Keratinocyte (primary cell): ENCODE data around the gene PLA2G2E. TPM values are rescaled to one million over a fixed set of nuclear protein-coding genes. Genes with fewer than 3 reads are reported as not detected.

Source experiments
- DNase-seq: peaks from one replicate; pipeline ENCODE4 v3.0.0-alpha.2; 2011; ENCODE audit warnings: low read depth, missing footprints, low spot score
- FAIRE-seq: peaks from 2 replicates; lab custom pipeline; 2011; peaks lifted over from hg19 to GRCh38; lab: Jason Lieb, UNC
- H2AFZ ChIP-seq: 2 replicates; pipeline ENCODE4 v1.6.0; 2012; ENCODE audit warnings: low read length, control low read depth, inconsistent platforms; ENCODE audit not compliant: control insufficient read depth
- H3K27ac ChIP-seq: 2 replicates; pipeline ENCODE4 v1.5.1; 2011; ENCODE audit warnings: low read length; ENCODE audit not compliant: control insufficient read depth, insufficient read depth
- H3K27me3 ChIP-seq: 3 replicates; pipeline ENCODE4 v1.6.0; 2011; ENCODE audit warnings: low read length; ENCODE audit not compliant: control insufficient read depth, insufficient read depth; ENCODE audit errors: extremely low read depth
- H3K36me3 ChIP-seq, 2 experiments: 2 replicates in 1 of 2; 3 replicates in 1 of 2; pipeline ENCODE4 v1.5.1; 2011; ENCODE audit warnings: low read length in 2 of 2, mild to moderate bottlenecking in 1 of 2; ENCODE audit not compliant: control insufficient read depth in 2 of 2, insufficient read depth in 2 of 2; ENCODE audit errors: extremely low read depth in 1 of 2
- H3K4me1 ChIP-seq: 3 replicates; pipeline ENCODE4 v1.5.1; 2011; ENCODE audit warnings: low read length; ENCODE audit not compliant: control insufficient read depth, insufficient read depth; ENCODE audit errors: extremely low read depth
- H3K4me2 ChIP-seq: 3 replicates; pipeline ENCODE4 v1.6.0; 2011; ENCODE audit warnings: low read depth, low read length; ENCODE audit not compliant: control insufficient read depth, insufficient read depth; ENCODE audit errors: extremely low read depth
- H3K4me3 ChIP-seq, 3 experiments: fragments of 200-600 bp in 1 of 3; sonication (generic) in 1 of 3; 2 replicates in 2 of 3; 3 replicates in 1 of 3; pipeline ENCODE4 v1.5.1; 2011 to 2016; ENCODE audit warnings: low read length in 3 of 3, mild to moderate bottlenecking in 3 of 3, control low read depth in 2 of 3, inconsistent platforms in 1 of 3, low read depth in 1 of 3, mixed read lengths in 1 of 3, mixed run types in 1 of 3, moderate library complexity in 1 of 3; ENCODE audit not compliant: control insufficient read depth in 2 of 3, insufficient read depth in 2 of 3; ENCODE audit errors: extremely low read depth in 1 of 3
- H3K79me2 ChIP-seq: 2 replicates; pipeline ENCODE4 v1.6.0; 2012; ENCODE audit warnings: low read length; ENCODE audit not compliant: control insufficient read depth, insufficient read depth
- H3K9ac ChIP-seq: 3 replicates; pipeline ENCODE4 v1.6.0; 2011; ENCODE audit warnings: low read length; ENCODE audit not compliant: control insufficient read depth, insufficient read depth; ENCODE audit errors: extremely low read depth
- H3K9me1 ChIP-seq: 3 replicates; pipeline ENCODE4 v1.6.0; 2011; ENCODE audit warnings: low read length; ENCODE audit not compliant: control insufficient read depth, insufficient read depth; ENCODE audit errors: extremely low read depth
- H3K9me3 ChIP-seq: 2 replicates; pipeline ENCODE4 v1.5.1; 2012; ENCODE audit warnings: low read depth, low read length; ENCODE audit not compliant: control insufficient read depth
- H4K20me1 ChIP-seq: 3 replicates; pipeline ENCODE4 v1.6.0; 2011; ENCODE audit warnings: low read length; ENCODE audit not compliant: control insufficient read depth, insufficient read depth; ENCODE audit errors: extremely low read depth
- EZH2 ChIP-seq: IDR thresholded peaks from one replicate; pipeline ENCODE4 v1.6.1; 2012; ENCODE audit warnings: inconsistent platforms, mild to moderate bottlenecking, low read length, moderate library complexity
- dilution Hi-C: fragments of 300-500 bp; cut with MboI; formaldehyde crosslinking; loops from one replicate; pipeline ENCODE4 v1.7.0; 2020; ENCODE audit warnings: low sequenced_read_pairs; ENCODE audit not compliant: extremely low pct_ligation_motif_present
- polyA plus RNA-seq, 5 experiments: library from polyadenylated mRNA; depleted of rRNA in 3 of 5; stranded (reverse) in 3 of 5; stranded (forward) in 1 of 5; unstranded in 1 of 5; fragments of >200 nt; gene quantifications; 1 replicate in 1 of 5; 2 replicates in 3 of 5; 3 replicates in 1 of 5; pipeline versions ENCODE4 v1.2.1 to v1.2.3, GENCODE V29; 2011 to 2012; ENCODE audit warnings: missing spikeins in 2 of 5, low read depth in 1 of 5, low replicate concordance in 1 of 5
- TF ChIP-seq, protein P1 (sequence below), 3 experiments: IDR thresholded peaks in 1 of 3; conservative IDR thresholded peaks in 1 of 3; optimal IDR thresholded peaks in 1 of 3; 2 replicates in 2 of 3; 3 replicates in 1 of 3; pipeline versions ENCODE3 to v1.5.1; 2011; ENCODE audit warnings: low read length in 3 of 3, mild to moderate bottlenecking in 3 of 3, moderate library complexity in 2 of 3, control low read depth in 1 of 3, inconsistent platforms in 1 of 3; ENCODE audit not compliant: insufficient read depth in 2 of 3; ENCODE audit errors: extremely low read depth in 1 of 3

Gene PLA2G2E
- polyA plus RNA-seq, 1 donor (not counting 4 experiments of a cell fraction or from before 2014, with no cell fraction given): not detected

DNA sequence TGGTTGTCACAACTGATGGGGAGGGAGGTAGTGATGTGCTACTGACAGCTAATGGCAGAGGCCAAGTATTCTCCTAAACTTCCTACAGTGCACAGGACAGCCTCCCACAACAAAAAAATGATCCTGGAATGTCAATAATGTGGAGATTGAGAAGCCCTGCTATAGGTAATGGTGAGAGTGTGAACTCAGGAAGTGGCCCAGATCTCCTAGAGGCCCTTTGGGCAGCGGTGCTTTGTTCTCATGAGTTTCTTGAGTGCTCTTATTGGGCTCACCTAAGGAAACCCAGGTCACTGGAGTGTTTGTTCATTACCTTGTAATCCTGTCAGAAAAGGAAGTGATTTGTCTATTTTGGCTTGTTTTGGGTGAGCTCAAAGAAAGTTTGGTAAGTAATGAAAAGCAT, 35.3 kb downstream of the PLA2G2E start:
- no peak overlapping the region for H3K4me2 ChIP-seq
- no peaks in the 10 kb centered on the region for H4K20me1 ChIP-seq
- H3K9ac ChIP-seq: no peak overlapping the region
- peaks cover 4 to 21% of the 10 kb centered on the region in 2 experiments for H3K36me3 ChIP-seq
- H3K9me1 ChIP-seq: no peaks in the 10 kb centered on the region
- no peak for DNase-seq
- H3K27me3 ChIP-seq: no peaks in the 10 kb centered on the region
- H3K27ac ChIP-seq: no peak overlapping the region
- no peak for FAIRE-seq
- dilution Hi-C loops: no loop called here
- no peak overlapping the region for H2AFZ ChIP-seq
- H3K4me1 ChIP-seq: peaks cover 32% of the 10 kb centered on the region
- TF ChIP-seq, protein P1, sequence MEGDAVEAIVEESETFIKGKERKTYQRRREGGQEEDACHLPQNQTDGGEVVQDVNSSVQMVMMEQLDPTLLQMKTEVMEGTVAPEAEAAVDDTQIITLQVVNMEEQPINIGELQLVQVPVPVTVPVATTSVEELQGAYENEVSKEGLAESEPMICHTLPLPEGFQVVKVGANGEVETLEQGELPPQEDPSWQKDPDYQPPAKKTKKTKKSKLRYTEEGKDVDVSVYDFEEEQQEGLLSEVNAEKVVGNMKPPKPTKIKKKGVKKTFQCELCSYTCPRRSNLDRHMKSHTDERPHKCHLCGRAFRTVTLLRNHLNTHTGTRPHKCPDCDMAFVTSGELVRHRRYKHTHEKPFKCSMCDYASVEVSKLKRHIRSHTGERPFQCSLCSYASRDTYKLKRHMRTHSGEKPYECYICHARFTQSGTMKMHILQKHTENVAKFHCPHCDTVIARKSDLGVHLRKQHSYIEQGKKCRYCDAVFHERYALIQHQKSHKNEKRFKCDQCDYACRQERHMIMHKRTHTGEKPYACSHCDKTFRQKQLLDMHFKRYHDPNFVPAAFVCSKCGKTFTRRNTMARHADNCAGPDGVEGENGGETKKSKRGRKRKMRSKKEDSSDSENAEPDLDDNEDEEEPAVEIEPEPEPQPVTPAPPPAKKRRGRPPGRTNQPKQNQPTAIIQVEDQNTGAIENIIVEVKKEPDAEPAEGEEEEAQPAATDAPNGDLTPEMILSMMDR (optimal IDR thresholded peaks at IDR 0.05 in 1 of 3, IDR thresholded peaks at IDR 0.05 in 1 of 3, conservative IDR thresholded peaks at IDR 0.05 in 1 of 3; ENCODE audit: extremely low read depth in 1 of 3, insufficient read depth in 2 of 3, low read length in 3 of 3): no peak
- TF ChIP-seq EZH2: no peak
- peaks cover 84% of the 10 kb centered on the region for H3K79me2 ChIP-seq
- no peak overlapping the region for H3K4me3 ChIP-seq
- H3K9me3 ChIP-seq: no peaks in the 10 kb centered on the region

DNA sequence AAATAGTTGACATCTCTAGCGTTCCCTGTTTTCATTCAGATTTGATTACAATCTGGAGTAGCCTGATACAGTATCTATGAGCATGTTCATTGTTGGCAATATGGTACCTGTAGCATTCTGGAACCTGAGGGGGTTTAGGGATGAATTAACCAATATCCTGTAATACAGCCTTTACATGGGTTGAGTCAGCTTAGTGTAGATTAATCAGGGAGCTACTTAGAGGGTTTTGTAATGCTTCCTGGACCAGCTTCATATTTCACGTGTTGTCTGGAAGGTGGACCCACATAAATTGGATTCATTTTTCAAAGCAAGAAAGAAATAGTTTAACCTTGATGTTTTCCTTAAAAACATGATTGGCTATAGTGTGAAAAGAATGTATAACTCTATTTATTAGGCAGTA, 37.6 kb downstream of the PLA2G2E start:
- no peak for TF ChIP-seq EZH2
- TF ChIP-seq, protein P1 (optimal IDR thresholded peaks at IDR 0.05 in 1 of 3, IDR thresholded peaks at IDR 0.05 in 1 of 3, conservative IDR thresholded peaks at IDR 0.05 in 1 of 3; ENCODE audit: extremely low read depth in 1 of 3, insufficient read depth in 2 of 3, low read length in 3 of 3): no peak
- Histone ChIP-seq H3K9ac (no peak overlapping the region), H3K27me3 (no peaks in the 10 kb centered on the region), H3K9me3 (no peaks in the 10 kb centered on the region), H3K4me2 (peak overlapping the region; percentile 19), H2AFZ (no peak overlapping the region), H3K9me1 (no peaks in the 10 kb centered on the region), H4K20me1 (no peaks in the 10 kb centered on the region), H3K4me1 (peaks cover 23% of the 10 kb centered on the region), H3K79me2 (peaks cover 80% of the 10 kb centered on the region), H3K4me3 (no peak overlapping the region), H3K27ac (peak overlapping the region; percentile 8), H3K36me3 (peaks cover 0 to 12% of the 10 kb centered on the region in 2 experiments)
- FAIRE-seq: no peak
- dilution Hi-C loops: no loop called here
- no peak for DNase-seq
